GM18868 (cell line): ENCODE data around the gene NKX1-1.
"Not testable (repeated sequence)": the region's sequence is repeated elsewhere in the genome, so short reads cannot be mapped to it uniquely, and the experiment has no call there.

Experiments used
- ATAC-seq: cut with Tn5 transposase; IDR thresholded peaks from one replicate; pipeline ENCODE4 v1.9.1; 2021; ENCODE audit warnings: mild to moderate bottlenecking, moderate library complexity; ENCODE audit not compliant: unreplicated experiment

NKX1-1 gene

GRCh38 chr4:1393866-1394265, 12.4 kb downstream of the NKX1-1 start:
- no peak for ATAC-seq

DNA sequence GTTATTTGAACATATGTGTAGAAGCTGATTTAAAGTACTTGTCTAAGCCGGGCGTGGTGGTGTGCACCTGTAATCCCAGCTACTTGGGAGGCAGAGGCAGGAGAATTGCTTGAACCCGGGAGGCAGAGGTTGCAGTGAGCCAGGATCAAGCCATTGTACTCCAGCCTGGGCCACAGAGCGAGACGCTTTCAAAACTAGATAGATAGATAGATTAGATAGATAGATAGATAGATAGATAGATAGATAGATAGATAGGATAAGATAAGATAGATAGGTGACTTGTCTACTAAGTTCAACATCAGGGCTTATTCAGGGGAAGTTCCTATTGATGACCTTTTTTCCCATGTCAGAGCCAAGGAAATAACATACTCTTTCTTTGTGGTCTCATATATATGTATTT, 12.9 kb downstream of the NKX1-1 start:
- ATAC-seq: not testable (repeated sequence)

GRCh38 chr4:1385373-1386340, 20.6 kb downstream of the NKX1-1 start:
- no peak for ATAC-seq

DNA sequence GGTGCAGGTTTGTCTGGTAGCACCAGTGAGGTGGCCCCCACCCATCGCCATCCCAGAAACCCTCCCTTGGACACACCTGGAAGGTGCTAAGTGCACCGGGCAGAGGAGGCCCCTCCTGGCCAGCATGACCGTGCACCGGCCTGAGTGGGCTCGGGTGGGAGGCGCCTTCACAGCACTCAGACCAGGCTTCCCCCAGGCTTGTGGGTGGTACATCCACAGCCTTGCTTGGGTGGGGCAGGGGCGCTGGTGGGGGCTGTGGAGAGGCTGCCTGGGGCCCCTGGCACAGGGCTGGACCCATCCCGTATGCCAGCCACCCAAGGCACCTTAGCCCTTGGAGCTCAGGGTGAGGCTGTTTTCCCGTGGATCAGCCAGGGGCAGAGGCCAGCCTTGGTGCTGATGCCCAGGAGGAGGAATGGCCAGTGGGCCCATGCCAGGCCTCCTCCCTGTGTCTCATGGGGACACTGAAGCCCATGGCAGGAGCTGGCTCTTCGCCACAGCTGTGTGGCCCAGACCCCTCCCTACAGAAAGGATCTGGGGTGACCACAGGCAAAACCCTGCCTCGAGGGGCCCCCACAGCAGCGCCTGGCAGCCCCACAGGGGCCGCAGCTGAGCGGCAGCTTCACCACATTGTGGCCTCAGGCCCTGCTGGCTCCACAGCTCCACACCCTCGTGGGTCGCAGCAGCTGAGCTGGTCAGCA, 21.4 kb downstream of the NKX1-1 start:
- no peak for ATAC-seq

DNA sequence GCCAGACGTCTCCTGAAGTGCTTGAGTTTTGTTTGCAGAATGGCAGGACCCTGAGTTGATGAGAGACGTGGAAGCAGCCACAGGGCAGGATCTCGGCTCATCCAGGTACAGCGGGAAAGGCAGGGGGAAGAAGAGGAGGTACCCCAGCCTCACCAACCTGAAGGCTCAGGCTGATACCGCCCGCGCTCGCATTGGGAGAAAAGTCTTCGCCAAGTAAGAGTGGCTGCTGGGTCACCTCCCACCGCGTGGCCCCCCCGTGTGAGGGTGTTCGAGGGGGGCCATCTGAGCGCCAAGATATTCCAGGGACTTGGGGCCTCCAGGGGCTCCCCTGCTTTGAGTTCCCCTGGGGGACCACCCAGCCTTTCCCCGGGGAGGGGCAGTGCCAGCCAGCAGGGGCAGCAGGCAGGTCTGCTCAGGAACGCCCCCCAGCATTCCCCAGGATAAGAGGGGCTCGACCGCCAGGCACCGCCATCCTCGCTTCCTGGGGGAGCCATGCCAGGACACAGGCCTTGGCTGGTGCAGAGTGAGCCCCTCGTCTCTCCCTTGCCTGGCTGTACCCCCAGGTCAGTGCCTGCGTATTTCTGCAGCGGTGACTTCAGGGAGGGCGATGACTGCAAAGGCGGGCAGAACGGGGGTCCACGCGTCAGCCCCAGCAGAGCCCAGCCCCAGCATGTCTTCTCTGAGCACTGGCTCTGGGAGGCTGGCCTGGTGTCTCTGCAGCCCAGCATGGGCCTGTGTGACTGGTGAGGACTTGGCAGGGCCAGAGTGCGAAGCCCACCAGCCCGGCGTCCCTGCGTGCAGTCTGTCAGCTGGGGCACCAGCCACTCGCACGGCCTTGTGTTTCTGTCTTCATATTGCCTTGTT, 22.3 kb downstream of the NKX1-1 start:
- ATAC-seq: no peak

DNA sequence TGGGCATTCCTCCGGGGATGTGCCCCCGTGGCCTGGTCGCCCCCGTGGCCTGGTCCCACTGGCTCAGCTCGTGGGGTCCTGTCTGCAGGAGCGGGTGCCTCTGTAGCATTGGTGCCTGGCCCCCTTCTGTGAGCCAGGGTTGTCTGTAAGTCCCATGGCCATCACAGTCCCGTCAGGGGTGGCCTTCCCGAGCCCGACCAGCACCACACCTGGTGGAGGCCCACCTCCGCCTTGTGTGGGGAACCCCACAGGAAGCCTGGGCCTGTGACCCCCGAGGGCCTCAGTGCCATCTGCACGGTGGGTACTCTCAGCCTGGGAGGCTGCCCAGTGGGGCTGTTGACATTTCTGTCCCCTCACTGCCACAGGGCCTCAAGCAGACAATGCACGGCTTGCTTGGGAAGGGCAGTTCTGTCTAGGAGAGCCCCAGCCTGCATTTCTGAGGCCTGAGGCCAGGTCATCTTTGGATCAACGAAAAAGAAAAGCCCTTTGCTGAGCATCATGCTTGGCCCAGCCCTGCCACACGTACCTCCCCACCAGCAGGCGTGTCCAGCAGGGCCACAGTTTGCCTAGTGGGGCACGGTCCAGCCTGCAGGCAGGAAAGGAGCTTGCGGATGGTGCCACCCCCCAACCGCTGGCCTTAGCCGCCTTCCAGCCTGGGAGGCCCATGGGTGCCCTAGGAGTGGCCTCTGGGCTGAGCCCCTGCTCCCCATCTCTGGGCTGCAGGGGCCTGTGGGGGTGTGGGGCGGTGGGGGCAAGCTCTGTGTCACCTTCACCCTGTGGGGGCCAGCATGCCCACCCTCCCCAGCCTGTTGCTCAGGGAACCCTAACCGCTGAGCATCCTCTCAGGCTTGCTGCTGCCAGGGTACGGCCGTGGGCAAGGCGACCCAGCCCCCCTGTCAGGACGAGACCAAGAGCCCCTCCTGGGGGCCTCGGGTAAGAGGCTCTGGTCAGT, 23.2 kb downstream of the NKX1-1 start:
- ATAC-seq: no peak

GRCh38 chr4:1381944-1382541, 24.2 kb downstream of the NKX1-1 start:
- no peak for ATAC-seq

DNA sequence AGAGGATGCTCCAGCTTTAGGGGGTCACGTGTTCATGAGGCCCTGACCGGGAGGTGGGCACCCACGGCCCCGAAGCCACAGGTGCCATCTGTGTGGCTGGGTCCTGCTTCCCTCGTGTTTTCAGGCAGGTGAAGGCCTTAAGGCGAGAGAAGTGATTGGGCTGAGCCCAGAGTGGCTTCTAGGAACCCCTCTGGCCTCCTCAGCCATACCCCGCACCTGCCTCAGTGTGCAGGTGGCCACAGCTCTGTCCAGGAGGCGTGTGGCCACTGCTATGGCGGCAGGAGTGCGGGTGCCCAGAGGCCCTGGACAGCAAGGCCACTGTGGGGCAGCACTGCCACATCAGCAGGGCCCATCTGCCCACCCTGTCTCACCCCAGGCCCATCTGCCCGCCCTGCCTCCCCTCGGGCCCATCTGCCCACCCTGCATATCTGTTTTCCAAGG, 25.0 kb downstream of the NKX1-1 start:
- no peak for ATAC-seq

DNA sequence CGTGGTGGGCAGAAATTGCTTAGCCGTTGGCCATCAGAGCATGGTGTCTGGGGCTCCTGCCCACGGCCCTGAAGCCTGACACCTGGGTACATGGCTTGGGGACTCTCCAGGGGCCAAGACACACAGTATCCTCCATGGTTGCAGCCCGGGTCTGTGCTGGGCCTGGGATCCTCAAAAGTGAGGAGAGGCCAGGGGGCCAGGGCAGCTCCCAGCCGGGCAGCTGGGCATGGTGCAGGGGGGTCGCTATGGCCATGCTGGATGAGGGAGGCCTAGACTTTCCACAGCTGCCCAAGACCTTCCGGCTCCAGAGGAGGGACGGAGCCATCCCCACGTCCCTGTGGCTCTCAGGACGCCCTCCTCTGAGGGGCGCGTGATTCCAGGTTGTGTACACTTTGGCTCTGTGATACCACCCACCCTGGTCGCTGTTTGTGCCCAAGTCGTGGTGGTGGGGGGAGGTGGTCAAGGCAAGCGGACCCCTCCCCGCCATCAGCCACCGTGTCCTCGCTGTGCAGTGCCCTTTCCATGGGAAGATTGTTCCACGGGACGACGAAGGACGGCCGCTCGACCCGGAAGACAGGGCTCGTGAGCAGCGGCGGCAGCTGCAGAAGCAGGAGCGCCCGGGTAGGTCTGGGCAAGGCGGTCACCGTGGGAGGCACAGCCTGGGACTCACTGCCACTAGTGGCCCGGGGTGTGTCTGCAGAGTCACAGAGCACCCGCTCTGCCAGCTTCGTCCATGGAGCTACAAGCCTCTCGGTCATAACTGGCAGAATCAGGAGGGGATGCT, 25.7 kb downstream of the NKX1-1 start:
- no peak for ATAC-seq

- ATAC-seq: no peak
Measured at GRCh38 chr4:1379801-1380331, 26.4 kb downstream of the NKX1-1 start.

DNA sequence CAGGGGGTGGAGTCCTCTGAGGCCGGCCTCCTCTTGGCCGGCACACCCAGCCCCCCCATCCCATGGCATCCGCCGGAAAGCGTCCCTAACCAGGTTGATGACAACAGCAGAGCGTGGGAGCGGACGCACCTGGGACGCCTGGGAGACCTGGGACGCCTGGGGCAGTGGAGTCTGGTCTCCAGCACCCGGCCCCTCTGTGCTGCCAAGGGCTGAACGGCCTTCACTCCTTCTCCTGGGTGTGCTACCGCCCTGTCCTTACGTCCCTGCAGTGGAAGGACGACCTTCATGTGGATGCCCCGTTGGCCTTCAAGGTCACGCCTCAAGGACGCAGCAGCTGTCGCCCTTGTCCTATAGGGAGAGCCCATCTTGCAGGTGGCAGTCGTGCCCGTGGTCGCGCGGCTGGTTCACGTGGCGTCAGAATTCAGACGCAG, 26.9 kb downstream of the NKX1-1 start:
- ATAC-seq: no peak

DNA sequence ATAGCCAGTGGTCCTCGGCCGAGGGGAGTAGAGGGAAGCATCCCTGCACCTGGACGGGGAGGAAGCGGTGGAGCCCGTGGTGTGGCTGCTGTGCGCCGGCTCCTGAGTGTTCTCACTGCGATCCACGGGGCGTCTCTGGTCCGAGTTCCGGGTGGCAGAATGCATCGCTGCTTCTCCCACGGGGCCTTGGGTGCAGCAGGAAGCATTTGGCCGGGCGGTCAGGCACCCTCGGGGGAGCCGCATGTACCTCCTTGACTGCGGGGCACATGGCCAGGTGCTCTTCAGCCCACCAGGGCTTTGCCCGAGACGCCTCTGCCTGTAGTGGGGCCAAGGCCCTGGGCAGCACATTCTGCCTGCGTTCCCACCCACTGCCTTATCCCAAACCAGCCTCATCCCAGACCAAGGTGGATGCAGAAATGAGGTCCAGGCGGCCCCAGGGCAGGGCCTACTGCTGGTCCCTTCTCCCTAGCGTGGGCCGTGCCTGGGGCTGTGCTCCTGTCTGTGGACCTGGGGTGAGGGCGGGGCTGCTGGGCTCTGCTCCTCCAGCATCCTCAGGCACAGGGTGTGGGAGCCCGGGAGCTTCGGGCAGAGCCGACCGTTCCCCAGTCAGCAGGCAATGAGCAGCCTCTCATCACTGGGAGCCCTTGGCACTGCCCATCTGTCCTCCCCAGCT, 27.5 kb downstream of the NKX1-1 start:
- ATAC-seq: no peak

GRCh38 chr4:1377606-1378261, 28.5 kb downstream of the NKX1-1 start:
- ATAC-seq: no peak

DNA sequence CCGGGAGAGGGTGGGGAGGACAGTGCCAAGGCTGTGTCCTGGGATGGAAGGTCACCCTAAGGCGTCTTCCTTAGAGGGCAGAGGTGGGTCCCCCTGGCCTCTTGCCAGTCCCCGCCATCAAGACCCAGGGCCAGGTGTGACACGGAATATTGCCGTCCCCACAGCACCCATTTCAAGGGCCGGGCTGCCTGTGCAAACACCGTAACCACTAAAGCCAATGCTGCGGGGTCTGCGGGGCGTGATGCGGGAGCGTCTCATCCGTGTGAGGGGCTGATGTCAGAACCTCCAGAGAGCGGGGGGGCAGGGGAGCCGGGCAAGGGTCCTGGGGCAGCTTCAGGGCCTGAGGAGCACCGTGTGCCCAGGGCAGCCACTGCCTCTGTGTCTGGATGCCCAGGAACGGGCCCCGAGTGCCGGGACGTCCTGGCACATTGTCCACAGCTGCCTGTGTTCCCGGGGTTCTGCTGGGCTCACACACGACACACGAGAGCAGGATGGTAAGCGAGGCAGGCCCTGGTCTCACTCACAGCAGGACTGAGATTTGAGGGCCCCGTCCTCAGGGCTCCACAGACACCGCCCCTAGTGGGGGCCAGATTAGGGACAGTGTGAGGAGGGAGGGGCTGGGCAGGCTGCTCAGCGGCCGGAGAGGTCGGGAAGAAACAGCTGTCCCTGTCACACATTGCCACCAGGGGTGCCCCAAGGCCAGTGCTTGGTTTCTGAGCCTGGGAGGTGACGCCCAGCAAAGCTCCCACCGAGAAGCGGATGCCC, 29.2 kb downstream of the NKX1-1 start:
- ATAC-seq: no peak

DNA sequence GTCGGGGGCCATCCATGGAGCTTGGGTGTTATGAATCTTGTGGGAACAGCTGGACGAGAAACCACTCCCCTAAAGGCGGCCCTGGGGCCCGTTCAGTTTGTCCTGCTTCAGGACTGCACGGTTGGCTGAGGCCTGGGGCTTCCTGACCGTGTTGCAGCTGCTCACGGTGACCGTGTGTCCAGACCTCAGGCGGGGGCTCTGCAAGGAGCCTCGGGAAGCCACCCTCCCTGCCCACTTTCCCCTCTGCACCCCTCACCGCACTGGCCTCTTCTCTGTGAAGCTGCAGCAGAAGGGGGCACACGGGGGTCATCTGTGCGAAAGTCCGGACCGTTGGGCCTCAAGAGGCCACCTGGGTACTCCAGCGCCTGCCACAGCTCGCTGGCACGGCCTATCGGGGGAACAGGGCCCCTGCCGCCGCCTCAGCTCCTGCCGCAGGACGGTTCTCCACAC, 29.8 kb downstream of the NKX1-1 start:
- ATAC-seq: no peak

DNA sequence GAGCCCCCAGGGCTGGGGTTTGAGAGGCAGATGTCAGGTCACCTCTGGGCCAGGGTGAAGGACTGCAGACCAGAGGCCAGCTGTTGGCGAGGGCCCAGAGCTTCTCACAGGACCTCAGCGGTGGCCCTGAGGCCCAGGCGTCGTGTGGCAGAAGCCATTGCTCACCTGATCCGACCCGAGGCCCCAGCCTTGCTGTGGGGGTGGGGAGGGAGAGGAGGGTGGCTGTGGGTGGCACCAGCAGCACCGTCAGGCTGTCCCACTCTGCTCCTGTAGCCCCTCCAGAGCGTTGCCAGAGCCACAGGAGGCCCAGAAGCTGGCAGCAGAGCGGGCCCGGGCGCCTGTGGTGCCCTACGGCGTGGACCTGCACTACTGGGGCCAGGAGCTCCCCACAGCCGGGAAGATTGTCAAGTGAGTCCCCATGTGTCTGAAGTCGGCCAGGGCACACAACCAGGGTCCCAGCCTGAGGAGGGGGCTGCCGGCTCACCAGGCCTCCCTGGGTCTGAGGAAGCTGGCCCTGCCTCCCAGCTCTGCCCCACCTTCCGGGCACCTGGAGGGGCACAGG, 30.4 kb downstream of the NKX1-1 start:
- ATAC-seq: no peak
